Right lobe of liver (tissue), 6 donors: ENCODE results near the gene PPIE. TPM values are rescaled to one million over a fixed set of nuclear protein-coding genes. Genes with fewer than 3 reads are reported as not detected.
A peak's percentile ranks its signal among the peaks of the same experiment; 100 is the strongest.

Experiments
- ATAC-seq, 4 donors: fragments of 200-7000 bp; cut with Tn5 transposase; one replicate each; pipeline ENCODE4 v1.9.1; 2020; ENCODE audit warnings: mild to moderate bottlenecking in 4 of 4, moderate library complexity in 4 of 4
- DNase-seq, 3 donors: peaks; one replicate each; pipeline ENCODE4 v3.0.0-alpha.2; 2020
- H3K27ac ChIP-seq, 3 donors: fragments of 200-600 bp; one replicate each; pipeline ENCODE4 v1.8.0; 2022
- H3K27me3 ChIP-seq, 2 donors: fragments of 200-600 bp; one replicate each; pipeline ENCODE4 v1.8.0; 2022
- H3K36me3 ChIP-seq, 4 donors: fragments of 200-600 bp; sonication (generic) in 1 of 4; one replicate each; pipeline versions ENCODE4 v1.5.1 to v1.8.0; 2017 to 2022; ENCODE audit warnings: control low read depth in 1 of 4
- H3K4me1 ChIP-seq, 4 donors: fragments of 200-600 bp; sonication (generic) in 1 of 4; one replicate each; pipeline versions ENCODE4 v1.5.1 to v1.8.0; 2017 to 2022; ENCODE audit warnings: control low read depth in 1 of 4
- H3K4me3 ChIP-seq, 3 donors: fragments of 200-600 bp; one replicate each; pipeline ENCODE4 v1.8.0; 2022
- H3K9me3 ChIP-seq, 4 donors: fragments of 200-600 bp; sonication (generic) in 1 of 4; one replicate each; pipeline versions ENCODE4 v1.5.1 to v1.8.0; 2017 to 2022; ENCODE audit warnings: control low read depth in 1 of 4
- POLR2A ChIP-seq: fragments of 450-650 bp; IDR thresholded peaks from one replicate; pipeline ENCODE4 v1.6.1; 2017; ENCODE audit warnings: antibody characterized with exemption, mild to moderate bottlenecking
- WGBS: methylation state at CpG from one replicate; pipeline ENCODE4 v1.1.6; 2018; ENCODE audit warnings: low coverage, low lambda C conversion rate; ENCODE audit not compliant: insufficient coverage; ENCODE audit errors: missing lambda C conversion rate; 5-methylcytosine and 5-hydroxymethylcytosine counted together
- intact Hi-C, 2 donors: fragments of 100-400 bp; cut with DNase I; formaldehyde crosslinking; loops; one replicate each; pipeline versions ENCODE4 v1.11.2 to v1.14.1; 2022
- total RNA-seq, 6 experiments: library from RNA; depleted of rRNA in 2 of 6; stranded (reverse); fragments of >200 nt in 2 of 6; fragmentation: NEBNext Ultra II Directional in 3 of 6; extraction: Animal tissue kit (Norgen Biotek cat#: 25700) in 3 of 6; gene quantifications; one replicate each; pipeline versions ENCODE4 v1.1.0 to v1.2.4, GENCODE V29; 2016 to 2023
- TF ChIP-seq, protein P1 (sequence below), 4 donors: fragments of 200-600 bp in 3 of 4; fragments of 450-650 bp in 1 of 4; IDR thresholded peaks; one replicate each; pipeline versions ENCODE4 v1.5.1 to v1.8.0; 2016 to 2022; ENCODE audit warnings: antibody characterized with exemption in 4 of 4, mild to moderate bottlenecking in 2 of 4
- donor health status: DM: no; HTN: yes; CAD: no.
- donor health status: DM: no; HTN: no; CAD: no.
- donor health status: DM: no; HTN: no; CAD: no.
- donor health status: DM: no; HTN: yes; CAD: no.
- donor health status: DM: no; HTN: yes; CAD: no.

Gene PPIE
- total RNA-seq, 6 experiments from 2014 or later = 16.2 to 24.9 (median 20.7) TPM

DNA sequence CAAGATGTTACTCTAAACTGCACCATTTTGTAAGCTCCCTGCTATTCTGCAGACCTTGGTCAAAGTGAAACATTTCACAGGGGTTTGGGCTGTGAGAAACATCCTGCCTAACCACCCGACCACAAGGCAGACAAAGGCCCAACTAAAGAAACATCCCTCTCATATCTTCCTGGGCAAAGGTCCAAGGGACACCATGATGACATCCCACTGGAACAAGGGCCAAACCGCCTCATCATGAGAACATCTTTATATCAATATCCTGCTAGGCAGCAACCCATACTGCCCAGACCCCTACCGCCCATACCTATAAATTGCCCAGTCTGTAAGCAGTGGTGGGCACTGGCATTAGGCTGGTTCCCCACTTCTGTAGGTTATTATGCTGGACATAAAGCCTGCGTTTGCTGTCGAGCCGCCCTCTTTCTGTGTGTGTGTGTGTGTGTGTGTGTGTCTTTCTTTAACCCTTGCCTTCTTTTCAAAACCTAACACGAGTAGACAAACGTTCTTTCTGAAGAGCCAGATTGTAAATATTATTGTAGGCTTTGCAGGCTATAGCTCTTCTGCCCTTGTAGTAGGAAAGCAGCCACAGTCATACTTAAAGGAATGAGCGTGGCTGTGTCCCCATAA, 1.0 kb upstream of the PPIE start:
- Histone ChIP-seq H3K27me3 (no peaks in the 10 kb centered on the region), H3K27ac (no peak overlapping the region), H3K4me3 (no peak overlapping the region), H3K36me3 (peaks cover 0 to 22% (median 9%) of the 10 kb centered on the region in 4 donors), H3K9me3 (no peaks in the 10 kb centered on the region), H3K4me1 (peaks cover 0 to 9% (median 3%) of the 10 kb centered on the region in 4 donors)
- 70% methylated on average over 3 of the region's 9 CpGs for WGBS
- DNase-seq = no peak
- TF ChIP-seq POLR2A = no peak
- TF ChIP-seq, protein P1, sequence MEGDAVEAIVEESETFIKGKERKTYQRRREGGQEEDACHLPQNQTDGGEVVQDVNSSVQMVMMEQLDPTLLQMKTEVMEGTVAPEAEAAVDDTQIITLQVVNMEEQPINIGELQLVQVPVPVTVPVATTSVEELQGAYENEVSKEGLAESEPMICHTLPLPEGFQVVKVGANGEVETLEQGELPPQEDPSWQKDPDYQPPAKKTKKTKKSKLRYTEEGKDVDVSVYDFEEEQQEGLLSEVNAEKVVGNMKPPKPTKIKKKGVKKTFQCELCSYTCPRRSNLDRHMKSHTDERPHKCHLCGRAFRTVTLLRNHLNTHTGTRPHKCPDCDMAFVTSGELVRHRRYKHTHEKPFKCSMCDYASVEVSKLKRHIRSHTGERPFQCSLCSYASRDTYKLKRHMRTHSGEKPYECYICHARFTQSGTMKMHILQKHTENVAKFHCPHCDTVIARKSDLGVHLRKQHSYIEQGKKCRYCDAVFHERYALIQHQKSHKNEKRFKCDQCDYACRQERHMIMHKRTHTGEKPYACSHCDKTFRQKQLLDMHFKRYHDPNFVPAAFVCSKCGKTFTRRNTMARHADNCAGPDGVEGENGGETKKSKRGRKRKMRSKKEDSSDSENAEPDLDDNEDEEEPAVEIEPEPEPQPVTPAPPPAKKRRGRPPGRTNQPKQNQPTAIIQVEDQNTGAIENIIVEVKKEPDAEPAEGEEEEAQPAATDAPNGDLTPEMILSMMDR (IDR thresholded peaks at IDR 0.05) = no peak
- intact Hi-C loops = no loop called here
- peak in 1 of 4 donors; percentile 16 for ATAC-seq

DNA sequence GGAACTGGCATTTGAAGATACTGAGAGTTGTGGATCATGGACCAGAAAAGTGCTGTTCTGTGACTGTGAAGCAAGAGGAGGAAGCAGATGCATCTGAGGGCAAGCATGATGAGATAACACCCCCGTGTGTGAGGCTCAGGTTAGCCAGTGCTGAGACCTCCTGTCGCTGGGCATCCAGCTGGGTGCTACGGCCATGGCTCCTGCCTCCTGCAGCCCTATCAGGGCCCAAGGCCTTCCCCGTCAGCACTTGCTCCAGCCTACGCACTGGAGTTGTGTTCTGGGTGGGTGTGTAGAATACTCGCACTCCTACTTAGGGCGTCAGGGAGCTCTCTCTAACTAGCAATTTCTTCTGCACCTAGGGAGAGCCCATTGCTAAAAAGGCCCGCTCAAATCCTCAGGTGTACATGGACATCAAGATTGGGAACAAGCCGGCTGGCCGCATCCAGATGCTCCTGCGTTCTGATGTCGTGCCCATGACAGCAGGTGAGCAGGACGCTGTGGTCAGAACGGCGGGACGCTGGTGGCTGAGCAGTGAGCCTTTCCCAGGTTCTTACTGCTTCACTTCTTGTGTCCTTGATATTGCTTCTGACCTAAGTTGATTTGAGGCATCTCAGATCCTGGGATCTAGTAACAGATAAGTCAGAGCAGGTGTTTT, 6.5 kb downstream of the PPIE start:
- no peak for DNase-seq
- Histone ChIP-seq H3K9me3 (no peaks in the 10 kb centered on the region), H3K27ac (no peak overlapping the region), H3K27me3 (no peaks in the 10 kb centered on the region), H3K36me3 (peaks cover 4 to 95% (median 38%) of the 10 kb centered on the region in 4 donors), H3K4me1 (peaks cover 0 to 5% (median 0%) of the 10 kb centered on the region in 4 donors), H3K4me3 (no peak overlapping the region)
- intact Hi-C loops = no loop called here
- TF ChIP-seq, protein P1 (IDR thresholded peaks at IDR 0.05) = no peak
- no peak for TF ChIP-seq POLR2A
- 40% methylated on average over 1 of the region's 16 CpGs for WGBS
- ATAC-seq = no peak

DNA sequence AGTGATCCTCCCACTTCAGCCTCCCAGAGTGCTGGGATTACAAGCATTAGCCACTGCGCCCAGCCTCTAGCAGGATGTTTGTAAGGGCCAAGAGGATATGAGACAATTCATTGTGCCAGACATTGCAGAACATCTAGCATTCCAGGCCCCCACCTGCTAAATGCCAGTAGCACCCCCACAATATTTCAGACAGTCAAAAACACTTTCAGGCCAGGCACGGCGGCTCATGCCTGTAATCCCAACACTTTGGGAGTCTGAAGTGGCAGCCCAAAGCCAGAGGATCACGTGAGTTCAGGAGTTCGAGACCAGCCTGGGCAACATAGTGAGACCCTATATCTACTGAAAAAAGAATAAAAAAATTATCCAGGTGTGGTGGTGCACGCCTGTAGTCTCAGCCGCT, 12.9 kb downstream of the PPIE start:
- H3K4me1 ChIP-seq = no peaks in the 10 kb centered on the region
- H3K4me3 ChIP-seq = no peak overlapping the region
- no peak overlapping the region for H3K27ac ChIP-seq
- 97% methylated on average over 5 of the region's 7 CpGs for WGBS
- DNase-seq (no peak), ATAC-seq (no peak)
- TF ChIP-seq, protein P1 (IDR thresholded peaks at IDR 0.05) = no peak
- TF ChIP-seq POLR2A = no peak
- H3K27me3 ChIP-seq = no peaks in the 10 kb centered on the region
- intact Hi-C loops = no loop called here
- peaks cover 4 to 92% (median 35%) of the 10 kb centered on the region in 4 donors for H3K36me3 ChIP-seq
- H3K9me3 ChIP-seq = no peaks in the 10 kb centered on the region

DNA sequence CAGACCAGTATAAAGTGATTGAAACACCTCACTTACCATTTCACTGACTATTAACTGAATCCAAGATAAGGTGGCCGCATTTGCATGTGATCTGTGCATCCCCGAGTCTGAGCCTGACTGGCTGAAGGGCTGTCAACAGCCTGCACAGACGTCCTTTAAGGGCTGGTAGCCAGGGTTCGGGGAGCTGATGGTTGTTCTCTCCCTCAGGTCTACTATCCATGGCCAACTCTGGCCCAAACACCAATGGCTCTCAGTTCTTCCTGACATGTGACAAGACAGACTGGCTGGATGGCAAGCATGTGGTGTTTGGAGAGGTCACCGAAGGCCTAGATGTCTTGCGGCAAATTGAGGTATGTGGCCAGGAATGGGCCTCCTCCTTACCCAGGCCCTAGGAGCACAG, 14.0 kb downstream of the PPIE start:
- no peaks in the 10 kb centered on the region for H3K27me3 ChIP-seq
- no peaks in the 10 kb centered on the region for H3K4me1 ChIP-seq
- H3K27ac ChIP-seq = no peak overlapping the region
- no peak overlapping the region for H3K4me3 ChIP-seq
- ATAC-seq (no peak), DNase-seq (no peak)
- TF ChIP-seq, protein P1 (IDR thresholded peaks at IDR 0.05) = no peak
- TF ChIP-seq POLR2A = no peak
- no peaks in the 10 kb centered on the region for H3K9me3 ChIP-seq
- H3K36me3 ChIP-seq = peaks cover 4 to 89% (median 35%) of the 10 kb centered on the region in 4 donors
- intact Hi-C loops = no loop called here
- WGBS = 95% methylated on average over 3 of the region's 6 CpGs
